GM18499 (cell line): ENCODE measurements around the gene BIN1.

Experiments
- ATAC-seq: cut with Tn5 transposase; IDR thresholded peaks from one replicate; pipeline ENCODE4 v1.9.1; 2021; ENCODE audit warnings: moderate number of reproducible peaks; ENCODE audit not compliant: insufficient read depth, unreplicated experiment

BIN1 gene

GRCh38 chr2:127052057-127052770, 54.7 kb downstream of the BIN1 start:
- no peak for ATAC-seq

GRCh38 chr2:127051116-127052056, 55.6 kb downstream of the BIN1 start:
- ATAC-seq: no peak

DNA sequence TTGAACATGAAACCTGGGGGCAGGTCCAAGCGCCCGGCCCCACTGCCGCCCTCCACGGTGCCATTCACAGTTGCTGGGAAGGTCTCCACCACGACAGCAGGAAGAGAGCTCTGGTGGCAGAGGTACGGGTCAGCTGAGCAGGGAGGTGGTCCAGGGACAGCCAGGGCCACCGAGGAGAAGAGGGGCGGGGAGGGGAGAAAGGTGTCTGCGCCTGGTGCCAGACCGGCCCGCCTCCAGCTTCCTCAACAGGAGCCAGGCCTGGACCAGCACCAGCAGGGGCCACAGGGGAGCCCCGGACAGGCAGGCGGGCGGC, 56.2 kb downstream of the BIN1 start:
- no peak for ATAC-seq

DNA sequence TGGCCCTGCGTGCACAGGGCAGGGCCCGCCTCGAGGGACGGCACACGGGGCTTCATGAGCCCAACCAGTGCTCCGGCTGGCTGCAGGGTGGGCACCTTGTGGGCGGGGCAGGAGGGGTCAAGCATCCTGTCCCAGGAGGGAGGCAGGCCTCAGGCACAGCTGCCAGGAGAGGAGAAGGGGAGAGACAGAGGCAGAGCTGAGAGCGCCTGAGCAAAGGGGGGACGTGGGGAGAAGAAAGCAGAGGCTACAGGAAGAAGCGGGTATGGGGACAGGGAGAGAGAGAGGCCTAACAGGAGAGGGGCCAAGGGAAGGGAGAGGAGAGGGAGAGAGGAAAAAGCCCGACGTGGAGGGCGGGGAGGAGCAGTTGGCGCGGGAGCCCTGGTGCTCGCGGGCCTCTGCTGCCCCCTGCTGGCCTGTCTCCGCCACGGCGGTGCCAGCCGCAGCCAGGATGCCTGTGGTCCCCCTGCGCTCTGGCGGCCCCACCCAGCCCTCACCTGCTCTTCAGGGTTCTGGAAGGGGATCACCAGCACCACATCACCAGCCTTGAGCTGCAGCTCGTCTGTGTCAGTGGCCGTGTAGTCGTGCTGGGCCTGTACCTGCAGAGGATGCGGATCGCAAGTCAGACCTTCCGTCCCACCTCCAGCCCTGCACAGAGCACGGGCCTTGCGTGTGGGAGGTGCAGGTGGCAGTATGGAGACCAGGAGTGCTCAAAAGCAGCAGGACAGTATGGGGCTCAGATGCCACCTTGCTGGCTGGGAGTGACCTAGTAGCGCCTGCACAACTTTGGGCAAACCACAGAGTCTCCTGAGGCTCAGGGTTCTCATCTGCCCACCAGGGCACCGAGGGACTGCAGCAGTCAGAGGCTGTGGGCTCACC, 56.8 kb downstream of the BIN1 start:
- ATAC-seq: no peak

DNA sequence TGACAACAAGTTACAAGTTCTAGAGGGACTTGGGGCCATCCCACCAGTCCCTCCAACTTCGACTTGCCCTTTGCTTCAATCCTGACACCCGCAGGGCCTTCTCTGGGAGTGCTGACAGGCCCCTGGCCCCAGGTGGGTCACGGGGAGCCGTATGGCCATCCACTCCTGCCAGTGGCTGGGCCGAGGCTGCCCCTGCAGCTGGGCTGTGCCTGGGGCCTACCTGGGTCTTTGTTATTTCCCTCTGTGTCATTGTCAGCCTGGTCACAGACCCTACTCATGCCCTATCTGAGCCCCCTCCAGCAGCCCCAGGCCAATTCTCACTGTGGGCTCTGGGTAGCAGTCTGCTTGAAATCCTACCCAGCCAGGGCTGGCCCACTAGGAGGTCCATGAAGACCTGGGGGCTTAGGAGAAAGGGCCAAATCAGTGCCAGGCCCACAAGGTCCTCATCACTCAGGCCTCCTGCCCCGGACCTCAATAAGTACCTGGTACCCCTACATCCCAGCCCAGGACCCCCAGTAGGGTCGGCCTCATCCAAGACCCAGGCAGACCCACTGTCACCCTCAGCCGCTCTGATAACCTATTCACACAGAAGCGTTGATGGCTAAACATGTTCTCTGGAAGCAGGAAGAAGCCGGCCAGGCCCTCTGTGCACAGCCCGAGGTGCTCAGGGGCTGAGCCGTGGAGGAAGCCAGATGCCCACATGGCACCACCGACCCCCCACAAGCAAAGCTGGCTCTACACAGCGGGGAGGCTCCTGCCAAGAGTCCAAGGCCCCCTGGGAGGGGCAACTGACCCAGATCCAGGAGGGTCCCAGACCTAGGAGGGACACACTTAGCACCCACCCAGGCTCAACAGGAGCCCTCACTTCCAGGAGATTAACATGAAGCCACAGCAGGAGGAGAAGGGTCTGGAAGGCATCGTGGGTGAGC, 57.7 kb downstream of the BIN1 start:
- no peak for ATAC-seq

DNA sequence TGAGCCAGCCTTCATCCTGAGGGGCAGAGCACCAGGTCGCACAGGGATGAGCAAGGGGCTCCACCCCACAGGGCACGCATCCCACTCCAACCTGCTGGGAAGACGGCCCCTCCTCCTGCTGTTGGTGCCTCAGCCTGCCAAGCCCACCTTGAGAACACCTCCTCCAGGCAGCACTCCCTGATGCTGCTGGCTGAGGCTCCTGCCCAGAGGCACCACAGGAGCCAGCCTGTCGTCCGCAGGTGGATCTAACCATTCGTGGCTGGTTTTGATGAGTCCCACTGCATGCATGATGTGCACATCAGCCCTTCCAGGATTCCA, 58.4 kb downstream of the BIN1 start:
- no peak for ATAC-seq

DNA sequence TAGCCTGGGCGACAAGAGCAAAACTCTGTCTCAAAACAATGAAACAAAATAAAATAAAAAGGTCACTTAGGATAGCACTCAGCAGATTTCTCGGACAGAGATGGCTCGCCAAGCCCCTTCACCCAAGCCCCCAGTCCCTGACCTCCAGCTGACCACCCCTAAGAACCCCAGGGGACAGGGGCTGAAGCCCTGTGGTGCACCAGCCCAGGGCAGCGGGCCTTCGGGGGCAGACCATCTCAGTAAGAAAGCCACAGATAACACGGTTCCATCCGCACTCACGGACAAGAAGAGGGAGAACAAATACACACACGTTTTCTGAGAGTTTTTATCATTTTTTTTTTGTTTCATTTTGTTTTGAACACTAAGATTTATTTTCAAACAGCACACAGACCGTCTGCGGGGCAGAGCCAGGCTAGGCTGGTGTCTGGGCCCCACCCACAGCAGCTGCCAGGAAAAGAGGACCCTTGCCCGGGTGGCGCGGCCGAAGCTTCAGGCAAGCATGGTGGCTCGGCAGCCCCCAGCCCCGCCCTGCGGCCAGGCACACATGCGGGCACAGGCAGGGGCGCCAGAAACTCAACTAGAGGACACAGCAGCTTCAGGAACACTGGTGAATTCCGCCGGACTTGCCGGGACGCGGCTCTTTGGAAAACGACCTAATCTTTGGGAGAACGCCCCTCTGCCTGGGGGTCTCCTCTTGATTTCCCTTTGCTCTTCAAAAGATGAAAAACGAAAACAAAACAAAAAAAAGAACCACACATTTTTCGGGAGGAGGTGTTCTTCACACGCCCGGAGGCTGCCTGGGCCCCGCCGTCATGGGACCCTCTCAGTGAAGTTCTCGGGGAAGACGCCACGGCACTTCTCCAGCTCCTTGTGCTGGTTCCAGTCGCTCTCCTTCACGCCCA, 59.0 kb downstream of the BIN1 start:
- no peak for ATAC-seq

GRCh38 chr2:127047054-127047453, 59.9 kb downstream of the BIN1 start:
- no peak for ATAC-seq

DNA sequence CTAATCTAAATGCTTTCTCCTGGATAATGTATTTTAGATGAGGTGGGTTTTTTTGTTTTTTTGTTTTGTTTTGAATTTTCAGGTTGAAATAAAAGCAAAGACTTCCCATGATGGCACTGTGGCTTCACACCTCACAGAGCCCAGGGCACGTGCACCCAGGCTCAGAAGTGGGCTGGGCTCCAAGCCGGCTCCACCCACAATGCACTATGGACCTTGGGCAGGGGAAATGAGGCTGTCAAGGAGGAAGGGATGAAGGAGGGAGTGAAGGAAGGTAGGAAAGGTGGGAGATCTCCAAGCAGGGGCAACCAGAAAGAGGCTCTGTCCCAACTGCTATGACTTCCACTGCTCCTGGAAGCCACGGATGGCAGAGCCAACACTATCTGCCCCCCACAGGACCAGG, 60.4 kb downstream of the BIN1 start:
- ATAC-seq: no peak

DNA sequence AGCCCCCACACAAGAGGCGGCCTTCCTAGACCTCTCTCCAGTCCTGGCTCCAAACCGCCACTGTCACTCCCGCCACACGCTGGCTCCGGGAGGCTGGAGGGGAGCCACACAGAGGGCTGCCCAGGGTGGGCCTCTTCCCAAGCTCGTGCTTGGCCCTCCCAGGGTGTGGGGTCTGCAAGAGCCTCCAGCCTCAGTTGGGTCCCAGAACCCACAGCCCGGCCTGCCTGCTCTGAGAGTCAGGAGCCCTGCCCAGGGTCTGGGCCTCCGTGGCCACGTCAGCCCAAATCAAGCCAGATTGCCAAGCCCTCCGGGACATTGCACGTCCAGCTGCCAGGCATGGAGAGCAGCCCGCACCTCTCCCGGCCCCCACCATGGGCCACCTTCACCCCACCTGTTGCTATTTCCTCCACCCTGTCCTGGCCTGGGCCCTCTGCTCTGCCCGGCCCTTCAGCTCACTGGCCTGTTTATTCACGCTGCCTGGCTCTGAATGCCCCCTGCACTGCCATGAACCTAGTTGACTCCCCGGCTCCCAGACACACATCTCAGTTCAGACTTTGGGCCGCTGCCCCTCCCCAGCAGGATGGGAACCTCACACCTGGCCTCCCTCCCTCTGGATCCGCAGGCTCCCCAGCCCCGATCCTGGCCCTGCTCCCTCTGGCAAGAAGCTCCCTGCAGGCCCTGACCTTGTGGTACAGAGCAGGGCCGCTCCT, 61.0 kb downstream of the BIN1 start:
- ATAC-seq: no peak

DNA sequence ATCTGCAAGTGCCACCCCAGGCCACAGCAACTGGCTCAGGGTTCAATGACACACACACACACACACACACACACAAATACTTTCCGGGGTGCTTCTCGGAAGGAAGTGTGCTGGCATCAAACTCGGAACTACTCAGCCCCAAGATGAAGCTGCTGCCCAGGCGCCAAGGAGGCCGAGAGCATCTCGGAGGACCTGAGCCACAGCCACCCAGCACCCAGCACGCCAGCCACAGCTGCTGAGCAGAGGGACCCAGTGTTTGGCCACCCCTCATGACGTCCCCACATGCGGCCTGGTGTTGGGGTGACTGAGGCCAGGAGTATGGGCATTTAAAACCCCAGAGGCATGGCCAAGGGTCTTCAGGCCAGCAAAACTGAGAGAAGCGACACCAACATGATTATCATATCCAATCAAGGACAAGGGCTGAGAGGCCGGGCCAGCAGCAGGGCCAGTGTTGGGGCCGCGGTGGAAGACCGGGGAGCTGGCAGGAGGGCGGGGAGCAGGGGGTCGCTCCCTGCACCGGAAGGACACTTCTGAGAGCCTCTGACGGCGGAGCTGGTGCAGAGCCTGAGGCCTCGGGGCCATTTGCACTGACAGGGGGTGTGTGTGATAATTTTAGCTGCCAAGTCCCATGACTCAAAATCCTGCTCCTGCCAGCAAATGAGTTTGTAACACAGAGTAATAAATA, 61.8 kb downstream of the BIN1 start:
- no peak for ATAC-seq

- ATAC-seq: no peak
Observed at GRCh38 chr2:127044165-127044718, 62.7 kb downstream of the BIN1 start.

- no peak for ATAC-seq
Observed at GRCh38 chr2:127043367-127044164, 63.4 kb downstream of the BIN1 start.

GRCh38 chr2:127041259-127041970, 65.5 kb downstream of the BIN1 start:
- no peak for ATAC-seq

DNA sequence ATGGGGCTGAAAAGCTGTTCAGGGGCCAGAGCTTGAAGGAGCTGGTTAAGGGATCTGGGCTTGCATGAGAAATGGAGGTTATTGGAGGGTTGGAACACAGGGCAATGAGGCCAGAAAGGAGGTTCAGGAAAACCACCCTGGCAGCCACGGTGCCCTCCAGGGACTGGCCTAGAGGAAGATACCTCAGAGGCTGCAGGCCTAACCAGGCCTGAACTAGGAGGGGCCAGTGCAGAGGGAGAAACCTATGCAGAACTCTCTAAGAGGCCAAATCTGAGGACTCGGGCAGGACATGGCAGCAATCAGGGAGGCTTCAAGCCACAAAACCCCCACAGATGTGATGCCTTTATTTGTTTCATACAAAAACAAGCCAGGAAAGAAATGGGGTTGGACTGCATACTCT, 66.8 kb downstream of the BIN1 start:
- no peak for ATAC-seq

DNA sequence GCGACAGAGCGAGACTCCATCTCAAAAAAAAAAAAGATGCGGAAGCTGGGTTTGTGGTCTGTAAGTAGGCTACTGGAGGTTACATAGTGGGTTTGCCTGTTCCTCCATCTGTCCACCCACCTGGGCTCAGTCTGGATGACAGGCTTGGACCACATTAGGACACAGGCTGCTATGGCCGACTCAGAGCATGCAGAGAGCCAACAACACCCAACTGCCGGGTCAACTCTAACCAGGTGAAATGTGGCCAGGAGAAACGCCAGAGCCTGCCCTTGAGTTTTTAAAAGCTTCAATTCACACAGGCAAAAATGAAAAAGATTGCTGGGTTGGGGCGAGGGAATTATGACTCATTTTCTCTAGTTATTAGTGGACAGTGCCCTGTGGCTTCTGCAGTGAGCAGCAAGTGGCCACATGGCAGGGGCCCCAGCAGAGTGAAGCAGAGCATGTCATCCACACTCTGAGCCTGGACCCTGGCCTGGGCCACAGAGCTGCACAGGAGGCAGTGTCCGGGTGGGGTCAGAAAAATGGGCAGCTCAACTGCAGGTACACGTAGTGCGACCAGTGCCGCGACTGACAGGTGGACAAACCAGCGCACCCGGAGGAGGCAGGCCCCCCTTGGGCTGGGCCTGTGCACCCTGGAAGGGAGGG, 67.4 kb downstream of the BIN1 start:
- peak; percentile 58 for ATAC-seq
